Osteoblast (primary cell): ENCODE results near the gene ARMC7. TPM values are rescaled to one million over a fixed set of nuclear protein-coding genes. Genes with fewer than 3 reads are reported as not detected.

Experiments
- DNase-seq: peaks from one replicate; pipeline ENCODE4 v3.0.0; 2011; ENCODE audit warnings: low spot score, mixed read lengths; ENCODE audit not compliant: insufficient read length; ENCODE audit errors: missing footprints
- H2AFZ ChIP-seq: 2 replicates; pipeline ENCODE4 v1.6.0; 2011; ENCODE audit warnings: mild to moderate bottlenecking, low read length
- H3K27ac ChIP-seq: 2 replicates; pipeline ENCODE4 v1.5.1; 2011; ENCODE audit warnings: mild to moderate bottlenecking, low read depth, low read length, moderate library complexity
- H3K27me3 ChIP-seq: 2 replicates; pipeline ENCODE4 v1.6.0; 2012; ENCODE audit warnings: mild to moderate bottlenecking, control low read depth, inconsistent platforms, low read length, moderate library complexity; ENCODE audit not compliant: insufficient read depth
- H3K36me3 ChIP-seq: 2 replicates; pipeline ENCODE4 v1.5.1; 2011; ENCODE audit warnings: mild to moderate bottlenecking, low read length, control low read depth, moderate library complexity; ENCODE audit not compliant: insufficient read depth
- H3K4me1 ChIP-seq: 2 replicates; pipeline ENCODE4 v1.5.1; 2011; ENCODE audit warnings: mild to moderate bottlenecking, low read length, control low read depth, moderate library complexity; ENCODE audit not compliant: insufficient read depth
- H3K4me2 ChIP-seq: 2 replicates; pipeline ENCODE4 v1.6.0; 2011; ENCODE audit warnings: mild to moderate bottlenecking, low read length; ENCODE audit not compliant: insufficient read depth
- H3K4me3 ChIP-seq: fragments of 200-600 bp; sonication (generic); 3 replicates; pipeline ENCODE4 v1.5.1; 2012; ENCODE audit warnings: mild to moderate bottlenecking, low read length, inconsistent platforms; ENCODE audit not compliant: insufficient read depth
- H3K79me2 ChIP-seq: 2 replicates; pipeline ENCODE4 v1.6.0; 2012; ENCODE audit warnings: mild to moderate bottlenecking, low read length, control low read depth, inconsistent platforms; ENCODE audit not compliant: insufficient read depth
- H3K9me3 ChIP-seq: 2 replicates; pipeline ENCODE4 v1.5.1; 2011; ENCODE audit warnings: low read depth, low read length, control low read depth
- H4K20me1 ChIP-seq: 2 replicates; pipeline ENCODE4 v1.6.0; 2012; ENCODE audit warnings: mild to moderate bottlenecking, low read length, control low read depth; ENCODE audit not compliant: insufficient read depth
- total RNA-seq: library from RNA; depleted of rRNA; stranded (reverse); fragments of >200 nt; gene quantifications from 2 replicates; pipeline ENCODE4 v1.2.3, GENCODE V29; 2012
- TF ChIP-seq, protein P1 (sequence below): IDR thresholded peaks from 2 replicates; pipeline ENCODE4 v1.5.1; 2011; ENCODE audit warnings: mild to moderate bottlenecking, low read depth, low read length, moderate library complexity; ENCODE audit errors: extremely low read depth

ARMC7 gene
- total RNA-seq, 1 donor, result 3.3 TPM

DNA sequence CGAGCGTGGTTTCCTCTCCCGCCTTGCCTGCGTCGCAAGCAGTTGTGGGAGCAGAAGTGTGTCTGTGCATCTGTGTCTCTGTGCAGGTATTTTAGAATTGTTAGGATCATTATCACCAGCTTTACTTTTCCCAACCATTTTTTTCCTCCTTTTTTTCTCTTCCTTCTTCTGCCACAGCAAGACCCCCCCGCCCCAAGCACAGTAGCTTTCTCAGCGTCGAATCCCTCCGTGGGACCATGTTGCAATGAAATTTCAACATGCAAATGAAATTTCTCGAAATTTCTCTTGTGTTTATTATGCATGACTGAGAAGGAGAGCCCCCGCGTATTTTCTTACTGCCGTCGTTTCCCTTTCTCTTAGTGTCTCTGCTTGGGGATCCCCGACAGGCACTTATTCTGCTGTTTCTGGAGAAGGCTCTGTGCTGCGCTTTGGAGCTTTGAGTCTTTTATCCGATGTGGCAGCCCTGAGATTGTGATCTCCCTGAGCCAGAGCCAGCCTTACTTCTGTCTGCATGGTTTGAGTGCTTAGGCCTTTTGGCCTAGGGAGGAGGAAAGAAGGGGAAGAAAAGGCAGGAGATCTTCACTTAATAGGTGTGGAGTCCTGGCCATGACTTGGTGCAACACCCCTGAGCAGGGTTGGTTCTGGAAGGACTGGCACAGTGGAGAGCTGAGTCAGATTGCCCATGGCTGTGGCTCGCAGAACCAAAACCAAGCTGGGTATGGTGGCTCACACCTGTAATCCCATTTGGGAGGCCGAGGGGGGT is 5.0 kb downstream of the ARMC7 start:
- Histone ChIP-seq H3K79me2 (peaks cover 18% of the 10 kb centered on the region), H3K27me3 (no peaks in the 10 kb centered on the region), H3K4me3 (peak overlapping the region; percentile 87), H4K20me1 (no peaks in the 10 kb centered on the region), H3K36me3 (no peaks in the 10 kb centered on the region), H2AFZ (peak overlapping the region; percentile 98), H3K4me1 (peaks cover 6% of the 10 kb centered on the region), H3K9me3 (no peaks in the 10 kb centered on the region), H3K27ac (peak overlapping the region; percentile 65), H3K4me2 (peak overlapping the region; percentile 91)
- TF ChIP-seq, protein P1, sequence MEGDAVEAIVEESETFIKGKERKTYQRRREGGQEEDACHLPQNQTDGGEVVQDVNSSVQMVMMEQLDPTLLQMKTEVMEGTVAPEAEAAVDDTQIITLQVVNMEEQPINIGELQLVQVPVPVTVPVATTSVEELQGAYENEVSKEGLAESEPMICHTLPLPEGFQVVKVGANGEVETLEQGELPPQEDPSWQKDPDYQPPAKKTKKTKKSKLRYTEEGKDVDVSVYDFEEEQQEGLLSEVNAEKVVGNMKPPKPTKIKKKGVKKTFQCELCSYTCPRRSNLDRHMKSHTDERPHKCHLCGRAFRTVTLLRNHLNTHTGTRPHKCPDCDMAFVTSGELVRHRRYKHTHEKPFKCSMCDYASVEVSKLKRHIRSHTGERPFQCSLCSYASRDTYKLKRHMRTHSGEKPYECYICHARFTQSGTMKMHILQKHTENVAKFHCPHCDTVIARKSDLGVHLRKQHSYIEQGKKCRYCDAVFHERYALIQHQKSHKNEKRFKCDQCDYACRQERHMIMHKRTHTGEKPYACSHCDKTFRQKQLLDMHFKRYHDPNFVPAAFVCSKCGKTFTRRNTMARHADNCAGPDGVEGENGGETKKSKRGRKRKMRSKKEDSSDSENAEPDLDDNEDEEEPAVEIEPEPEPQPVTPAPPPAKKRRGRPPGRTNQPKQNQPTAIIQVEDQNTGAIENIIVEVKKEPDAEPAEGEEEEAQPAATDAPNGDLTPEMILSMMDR, result no peak
- peak; percentile 59 for DNase-seq

DNA sequence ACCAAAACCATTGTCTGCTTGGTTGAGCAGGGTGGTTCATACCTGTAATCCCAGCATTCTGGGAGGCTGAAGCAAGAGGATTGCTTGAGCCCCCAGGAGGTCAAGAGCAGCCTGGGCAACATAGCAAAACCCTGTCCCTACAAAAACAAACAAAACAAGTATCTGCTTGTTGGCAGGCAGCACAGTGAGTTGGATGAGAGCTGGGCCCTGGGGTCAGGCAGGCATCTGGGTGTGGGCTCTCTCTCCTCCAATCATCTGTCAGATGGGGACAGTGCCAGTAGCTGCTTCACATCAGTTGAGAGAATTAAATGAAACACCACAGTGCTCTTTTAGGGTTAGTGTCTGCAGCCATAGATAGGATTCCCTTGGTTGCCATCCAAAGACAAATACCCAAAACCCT is 5.8 kb downstream of the ARMC7 start:
- DNase-seq, result peak; percentile 30
- Histone ChIP-seq H3K27ac (no peak overlapping the region), H3K36me3 (no peaks in the 10 kb centered on the region), H2AFZ (no peak overlapping the region), H4K20me1 (no peaks in the 10 kb centered on the region), H3K4me3 (no peak overlapping the region), H3K4me1 (peaks cover 6% of the 10 kb centered on the region), H3K79me2 (peaks cover 14% of the 10 kb centered on the region), H3K4me2 (no peak overlapping the region), H3K27me3 (no peaks in the 10 kb centered on the region), H3K9me3 (no peaks in the 10 kb centered on the region)
- TF ChIP-seq, protein P1, result no peak

DNA sequence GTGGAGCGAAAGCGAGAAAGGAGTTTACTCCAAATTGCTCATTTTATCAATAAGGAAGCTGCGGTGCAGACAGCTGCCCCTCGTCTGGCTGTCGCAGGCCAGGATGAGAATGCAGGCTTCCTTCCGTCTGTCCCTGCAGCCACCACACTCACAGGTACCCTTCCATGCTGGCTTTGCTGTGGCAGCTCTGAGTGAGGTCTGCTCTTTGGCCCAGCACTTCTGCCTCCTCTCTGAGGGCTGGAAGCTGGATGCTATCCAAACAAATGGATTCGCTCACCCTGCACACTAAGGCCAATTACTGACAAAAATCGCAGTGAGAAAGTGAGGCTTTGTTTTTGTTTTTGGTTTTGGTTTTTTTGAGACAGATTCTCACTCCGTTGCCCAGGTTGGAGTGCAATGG is 7.0 kb downstream of the ARMC7 start:
- H3K4me1 ChIP-seq, result peaks cover 6% of the 10 kb centered on the region
- no peak overlapping the region for H2AFZ ChIP-seq
- no peak overlapping the region for H3K27ac ChIP-seq
- no peaks in the 10 kb centered on the region for H3K9me3 ChIP-seq
- H3K27me3 ChIP-seq, result no peaks in the 10 kb centered on the region
- H3K4me3 ChIP-seq, result no peak overlapping the region
- peaks cover 10% of the 10 kb centered on the region for H3K79me2 ChIP-seq
- no peaks in the 10 kb centered on the region for H3K36me3 ChIP-seq
- TF ChIP-seq, protein P1, result no peak
- H4K20me1 ChIP-seq, result no peaks in the 10 kb centered on the region
- DNase-seq, result peak; percentile 26
- no peak overlapping the region for H3K4me2 ChIP-seq

DNA sequence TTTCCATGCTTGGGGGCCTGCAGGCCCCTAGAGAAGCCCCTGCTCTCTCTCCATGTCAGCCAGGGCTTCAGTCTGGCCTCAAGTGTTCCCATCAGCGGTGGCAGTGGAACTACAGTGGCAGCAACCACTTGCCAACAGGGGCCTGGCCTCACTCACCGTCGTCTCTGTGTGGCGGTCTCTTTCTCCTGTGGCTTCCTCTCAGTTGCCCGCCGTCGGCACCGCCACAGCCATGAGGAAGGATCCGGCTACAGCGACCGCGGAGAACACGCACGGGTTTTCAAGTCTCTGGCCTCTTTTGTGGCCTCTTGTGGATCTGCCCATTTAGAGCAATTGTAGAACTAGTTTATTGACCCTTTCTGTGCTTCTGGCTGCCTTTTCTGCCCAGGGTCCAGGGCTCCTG is 8.5 kb downstream of the ARMC7 start:
- Histone ChIP-seq H3K4me1 (peaks cover 6% of the 10 kb centered on the region), H3K4me2 (no peak overlapping the region), H2AFZ (no peak overlapping the region), H3K36me3 (no peaks in the 10 kb centered on the region), H3K4me3 (no peak overlapping the region), H3K27ac (no peak overlapping the region), H3K27me3 (no peaks in the 10 kb centered on the region), H3K79me2 (peaks cover 10% of the 10 kb centered on the region), H4K20me1 (no peaks in the 10 kb centered on the region), H3K9me3 (no peaks in the 10 kb centered on the region)
- TF ChIP-seq, protein P1, result no peak
- DNase-seq, result no peak
